GM10248 (cell line): ENCODE results near the gene CREB3.

Experiments
- CTCF ChIA-PET: fragments of 300-600 bp; sonication (Branson Sonifier 250); formaldehyde crosslinking; extraction: SDS; loops from one replicate; lab custom pipeline; 2021; ENCODE audit warnings: antibody characterized with exemption; lab: Yijun Ruan, JAX
- POLR2A ChIA-PET: fragments of 350-650 bp; sonication (Branson Sonifier 250); formaldehyde crosslinking; extraction: SDS; loops from one replicate; lab custom pipeline; 2020; ENCODE audit warnings: antibody characterized with exemption; lab: Yijun Ruan, JAX
- DNase-seq: peaks from one replicate; pipeline ENCODE4 v3.0.0; 2012; ENCODE audit errors: extremely low spot score
- TF ChIP-seq, protein P1 (sequence below): IDR thresholded peaks from 2 replicates; pipeline ENCODE4 v1.5.1; 2012; ENCODE audit warnings: mild to moderate bottlenecking, low read depth; ENCODE audit errors: extremely low read depth, missing control alignments, control extremely low read depth

Gene CREB3

DNA sequence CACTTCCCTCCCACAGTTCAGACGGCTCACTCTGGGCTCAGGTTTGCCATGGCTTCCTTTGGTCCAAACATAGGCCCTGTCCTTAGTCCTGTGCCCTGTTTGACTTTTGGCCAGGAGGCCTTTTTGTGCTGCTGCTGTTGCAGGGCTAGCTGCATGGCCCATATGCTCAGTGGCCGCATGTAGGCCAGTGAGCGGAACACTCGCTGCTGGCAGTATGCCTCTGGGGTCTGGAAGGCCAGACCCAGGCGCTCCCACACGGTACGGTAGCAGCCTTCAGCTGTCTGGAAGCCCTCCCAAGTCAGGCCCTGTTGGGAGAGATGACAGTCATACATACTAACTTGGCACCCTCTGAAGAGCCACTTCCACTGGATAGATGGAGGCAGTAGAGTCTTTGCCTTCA, 4.7 kb downstream of the CREB3 start:
- TF ChIP-seq, protein P1, sequence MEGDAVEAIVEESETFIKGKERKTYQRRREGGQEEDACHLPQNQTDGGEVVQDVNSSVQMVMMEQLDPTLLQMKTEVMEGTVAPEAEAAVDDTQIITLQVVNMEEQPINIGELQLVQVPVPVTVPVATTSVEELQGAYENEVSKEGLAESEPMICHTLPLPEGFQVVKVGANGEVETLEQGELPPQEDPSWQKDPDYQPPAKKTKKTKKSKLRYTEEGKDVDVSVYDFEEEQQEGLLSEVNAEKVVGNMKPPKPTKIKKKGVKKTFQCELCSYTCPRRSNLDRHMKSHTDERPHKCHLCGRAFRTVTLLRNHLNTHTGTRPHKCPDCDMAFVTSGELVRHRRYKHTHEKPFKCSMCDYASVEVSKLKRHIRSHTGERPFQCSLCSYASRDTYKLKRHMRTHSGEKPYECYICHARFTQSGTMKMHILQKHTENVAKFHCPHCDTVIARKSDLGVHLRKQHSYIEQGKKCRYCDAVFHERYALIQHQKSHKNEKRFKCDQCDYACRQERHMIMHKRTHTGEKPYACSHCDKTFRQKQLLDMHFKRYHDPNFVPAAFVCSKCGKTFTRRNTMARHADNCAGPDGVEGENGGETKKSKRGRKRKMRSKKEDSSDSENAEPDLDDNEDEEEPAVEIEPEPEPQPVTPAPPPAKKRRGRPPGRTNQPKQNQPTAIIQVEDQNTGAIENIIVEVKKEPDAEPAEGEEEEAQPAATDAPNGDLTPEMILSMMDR = no peak
- DNase-seq = no peak
- ChIA-PET CTCF (interaction anchor here (0.9 to 13.3 kb wide), 8 partner anchors 8 to 80 kb away, joined by 3 to 134 read pairs (median 8); partner anchors contain the start of genes CREB3, GBA2, MSMP and RGP1), POLR2A (no interaction called here)

DNA sequence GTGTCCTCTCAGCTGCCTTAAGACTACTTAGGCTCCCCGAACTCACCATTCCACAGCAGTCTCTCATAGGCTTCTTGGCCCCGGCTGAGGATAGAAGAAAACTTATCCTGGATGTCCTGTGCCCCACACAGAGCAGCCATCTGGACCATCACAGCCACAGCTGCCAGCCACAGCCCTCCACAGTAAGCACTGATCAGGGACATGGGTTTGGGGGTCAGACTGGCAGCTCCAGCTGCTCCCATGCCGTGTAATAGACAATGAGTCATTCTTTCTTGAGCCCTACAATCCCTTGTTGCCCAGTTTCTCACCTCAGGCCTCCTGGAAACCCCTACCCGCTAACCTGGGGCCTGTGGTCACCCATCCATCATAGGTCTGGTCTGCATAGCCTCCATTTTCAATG, 5.7 kb downstream of the CREB3 start:
- POLR2A ChIA-PET = interaction anchor here (1.4 to 1.5 kb wide), 2 partner anchors 10 to 12 kb away, joined by 3 to 9 read pairs; partner anchors contain the start of genes GBA2 and RGP1
- no peak for DNase-seq
- TF ChIP-seq, protein P1 = no peak
- CTCF ChIA-PET = interaction anchor here (1.0 to 13.3 kb wide), 6 partner anchors 8 to 82 kb away, joined by 3 to 134 read pairs (median 17); partner anchors contain the start of genes CREB3, GBA2, MSMP and RGP1

DNA sequence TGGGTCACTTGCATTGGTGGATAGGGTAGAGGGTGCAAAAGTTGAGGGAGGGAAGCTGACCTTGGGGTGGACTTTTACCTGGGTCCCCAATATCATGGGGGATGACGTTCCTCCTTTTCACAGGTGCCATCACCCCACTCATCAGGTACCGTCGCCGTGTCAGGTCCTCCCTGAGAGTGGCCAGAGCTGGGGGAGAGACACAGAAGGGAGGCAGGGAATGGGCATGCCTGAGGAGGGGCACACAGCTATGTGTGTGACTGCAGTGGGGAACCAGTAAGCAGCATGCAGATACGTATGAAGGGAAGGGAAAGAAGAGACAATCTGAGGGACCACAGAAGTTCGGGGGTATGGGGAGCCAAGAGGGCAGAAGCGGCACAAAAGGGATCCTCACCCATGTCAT, 6.5 kb downstream of the CREB3 start:
- POLR2A ChIA-PET = interaction anchor here (0.9 to 1.5 kb wide), 3 partner anchors 9 to 13 kb away, joined by 3 to 9 read pairs (median 3); partner anchors contain the start of genes GBA2 and RGP1
- CTCF ChIA-PET = interaction anchor here (0.9 to 13.3 kb wide), 4 partner anchors 7 to 87 kb away, joined by 3 to 134 read pairs (median 69); partner anchors contain the start of genes CREB3, GBA2, RGP1 and TLN1
- TF ChIP-seq, protein P1 = no peak
- DNase-seq = no peak

DNA sequence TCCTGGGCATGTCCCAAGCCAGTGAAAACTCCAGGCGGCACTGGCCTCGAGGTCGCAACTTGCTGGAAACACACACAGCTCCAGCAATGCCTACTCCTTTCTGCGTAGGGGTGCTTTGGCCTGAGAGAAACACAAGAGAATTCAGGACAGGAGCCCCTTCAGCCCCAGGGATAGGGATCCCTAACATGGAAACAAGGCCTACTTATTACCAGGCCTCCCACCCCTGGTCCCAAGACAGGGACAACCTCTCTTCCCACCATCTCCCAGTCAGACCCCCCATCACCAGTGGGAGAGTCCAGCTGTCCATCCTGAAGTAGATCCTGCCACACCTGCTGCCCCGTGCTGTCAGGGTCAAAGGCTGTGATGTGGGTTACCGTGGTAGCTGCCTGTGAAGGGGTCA, 7.8 kb downstream of the CREB3 start:
- ChIA-PET POLR2A (no interaction called here), CTCF (interaction anchor here (0.7 to 13.3 kb wide), 5 partner anchors 9 to 86 kb away, joined by 3 to 134 read pairs (median 5); partner anchors contain the start of genes CREB3, GBA2, RGP1 and TLN1)
- TF ChIP-seq, protein P1 = no peak
- no peak for DNase-seq

DNA sequence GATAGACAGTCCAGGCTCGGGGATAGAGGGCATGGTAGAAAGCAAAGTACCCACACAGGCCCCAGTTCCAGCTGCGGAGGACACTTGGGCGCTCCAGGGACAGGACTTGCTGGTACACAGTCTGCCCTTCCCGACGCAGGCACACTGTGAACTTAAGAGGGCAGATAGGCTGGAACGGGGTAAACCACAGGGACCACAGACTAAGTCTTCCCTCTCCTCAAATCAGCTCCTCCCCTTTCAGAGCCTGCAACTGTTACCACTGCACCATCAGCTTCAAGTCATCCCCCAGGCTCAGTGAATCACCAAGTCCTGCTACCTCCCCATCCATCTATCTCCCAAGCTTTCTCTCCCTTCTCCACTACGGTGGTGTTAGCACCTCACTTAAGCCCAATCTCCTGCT, 9.3 kb downstream of the CREB3 start:
- CTCF ChIA-PET = interaction anchor here (1.4 to 13.3 kb wide), 4 partner anchors 13 to 85 kb away, joined by 3 to 134 read pairs (median 6); partner anchors contain the start of genes CREB3 and TLN1
- DNase-seq = no peak
- POLR2A ChIA-PET = interaction anchor here (0.7 kb wide), 1 partner anchor 9 kb away, joined by 4 read pairs; the partner anchor contains the start of genes CREB3 and TLN1
- TF ChIP-seq, protein P1 = no peak

DNA sequence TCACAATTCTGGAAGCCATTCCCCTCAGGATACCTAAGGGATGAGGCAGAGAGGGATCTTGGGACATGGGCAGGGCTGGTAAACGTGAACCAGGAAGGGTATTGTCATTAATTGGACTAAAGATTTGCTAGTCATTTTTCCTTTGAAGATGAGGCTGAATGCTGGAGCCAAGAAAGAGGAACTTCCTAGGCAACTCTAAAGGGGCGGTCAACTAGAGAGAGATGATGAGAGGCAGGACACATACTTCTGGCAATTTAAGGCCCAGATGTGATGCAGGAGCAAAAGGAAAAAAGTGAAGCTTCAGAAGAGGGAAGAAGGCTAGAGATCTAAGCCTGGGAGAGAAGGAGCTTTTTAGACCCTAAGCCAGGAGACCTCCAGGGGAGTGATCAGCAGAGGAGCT, 11.0 kb downstream of the CREB3 start:
- POLR2A ChIA-PET = no interaction called here
- CTCF ChIA-PET = interaction anchor here (1.0 to 13.3 kb wide), 7 partner anchors 7 to 139 kb away, joined by 3 to 134 read pairs (median 5); partner anchors contain the start of genes CREB3 and TLN1
- TF ChIP-seq, protein P1 = no peak
- no peak for DNase-seq
